ENCODE data around the gene KCNK17. TPM values are rescaled to one million over a fixed set of nuclear protein-coding genes. Genes with fewer than 3 reads are reported as not detected.

The KCNK17 gene
- polyA plus RNA-seq, 3 donors: not detected

DNA sequence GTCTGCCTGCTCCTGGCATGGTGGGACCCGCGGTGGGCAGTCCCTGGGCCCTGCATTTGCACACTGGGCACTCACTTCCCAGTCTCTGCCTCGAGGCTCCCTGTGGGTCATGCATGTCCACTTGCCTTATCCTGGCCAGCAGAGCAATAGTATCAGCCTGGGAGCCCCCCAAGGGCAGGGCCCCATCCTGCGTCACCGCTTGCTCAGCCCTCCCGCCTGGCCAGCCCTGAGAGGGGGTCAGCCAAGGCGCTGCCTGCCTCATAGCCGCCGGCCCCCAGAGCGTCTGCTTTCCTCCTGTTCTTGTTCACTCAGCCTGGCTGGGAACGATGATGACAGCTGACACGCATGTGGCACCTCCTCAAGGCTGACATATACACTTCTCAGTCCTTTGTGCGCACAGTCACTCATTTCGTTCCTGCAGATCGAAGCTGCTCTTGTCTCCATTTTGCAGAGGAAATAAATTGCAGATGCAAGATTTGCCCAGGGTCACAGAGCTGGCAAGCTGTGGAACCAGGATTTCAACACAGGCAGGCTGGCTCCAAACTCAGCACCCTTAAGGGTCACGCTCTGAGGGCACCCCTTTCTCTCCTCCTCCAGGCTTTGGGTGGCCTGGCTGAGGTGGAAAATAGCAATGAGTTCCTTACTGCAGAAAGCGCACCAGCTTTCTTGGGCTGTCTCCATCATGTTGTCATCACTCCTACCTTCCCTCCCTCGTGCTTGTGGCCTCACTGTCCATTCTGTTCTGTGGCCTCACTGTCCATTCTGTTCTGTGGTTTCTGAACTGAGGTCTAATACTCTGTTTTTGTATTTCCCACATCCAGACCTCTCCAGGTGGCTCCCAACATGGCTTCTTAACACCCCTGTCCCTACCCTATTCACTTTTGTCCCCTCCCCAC, 17.2 kb downstream of the KCNK17 start:
- TF ChIP-seq, protein P1, sequence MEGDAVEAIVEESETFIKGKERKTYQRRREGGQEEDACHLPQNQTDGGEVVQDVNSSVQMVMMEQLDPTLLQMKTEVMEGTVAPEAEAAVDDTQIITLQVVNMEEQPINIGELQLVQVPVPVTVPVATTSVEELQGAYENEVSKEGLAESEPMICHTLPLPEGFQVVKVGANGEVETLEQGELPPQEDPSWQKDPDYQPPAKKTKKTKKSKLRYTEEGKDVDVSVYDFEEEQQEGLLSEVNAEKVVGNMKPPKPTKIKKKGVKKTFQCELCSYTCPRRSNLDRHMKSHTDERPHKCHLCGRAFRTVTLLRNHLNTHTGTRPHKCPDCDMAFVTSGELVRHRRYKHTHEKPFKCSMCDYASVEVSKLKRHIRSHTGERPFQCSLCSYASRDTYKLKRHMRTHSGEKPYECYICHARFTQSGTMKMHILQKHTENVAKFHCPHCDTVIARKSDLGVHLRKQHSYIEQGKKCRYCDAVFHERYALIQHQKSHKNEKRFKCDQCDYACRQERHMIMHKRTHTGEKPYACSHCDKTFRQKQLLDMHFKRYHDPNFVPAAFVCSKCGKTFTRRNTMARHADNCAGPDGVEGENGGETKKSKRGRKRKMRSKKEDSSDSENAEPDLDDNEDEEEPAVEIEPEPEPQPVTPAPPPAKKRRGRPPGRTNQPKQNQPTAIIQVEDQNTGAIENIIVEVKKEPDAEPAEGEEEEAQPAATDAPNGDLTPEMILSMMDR (IDR thresholded peaks at IDR 0.05): no peak
- no peak overlapping the region for H2AFZ ChIP-seq (ENCODE audit: insufficient read depth, low read depth, low read length, poor library complexity, severe bottlenecking)
- H3K27ac ChIP-seq (ENCODE audit: low read depth in 1 of 2, low read length in 2 of 2): no peak overlapping the region
- H4K20me1 ChIP-seq (ENCODE audit: insufficient read depth, low read length): no peaks in the 10 kb centered on the region
- Mint-ChIP-seq H3K4me1 (peaks cover 21% of the 10 kb centered on the region), H3K27ac (peak overlapping the region in 1 of 7 donors; percentile 65), H3K36me3 (no peaks in the 10 kb centered on the region), H3K4me3 (no peak overlapping the region), H3K9me3 (peaks cover 0 to 2% (median 0%) of the 10 kb centered on the region in 7 donors), H3K27me3 (ENCODE audit: low read depth in 3 of 3) (peaks cover 1 to 13% (median 4%) of the 10 kb centered on the region in 3 donors)
- peaks cover 8% of the 10 kb centered on the region in 2 donors for H3K4me1 ChIP-seq (ENCODE audit: control insufficient read depth in 1 of 2, insufficient read depth in 2 of 2, low read length in 2 of 2)
- H3K9me3 ChIP-seq (replicated peaks in 1 of 2; ENCODE audit: control insufficient read depth in 1 of 2, insufficient read depth in 1 of 2, low read length in 2 of 2): no peaks in the 10 kb centered on the region
- DNase-seq: no peak
- H3K36me3 ChIP-seq (replicated peaks in 1 of 2; ENCODE audit: control insufficient read depth in 1 of 2, insufficient read depth in 2 of 2, low read length in 2 of 2): no peaks in the 10 kb centered on the region
- no peaks in the 10 kb centered on the region for H3K27me3 ChIP-seq (ENCODE audit: control insufficient read depth in 2 of 2, insufficient read depth in 2 of 2, low read length in 2 of 2)
- no peak overlapping the region for H3K4me2 ChIP-seq (replicated peaks; ENCODE audit: extremely low read depth, low read length, poor library complexity, severe bottlenecking)
- no peaks in the 10 kb centered on the region for H3K79me2 ChIP-seq (ENCODE audit: insufficient read depth, low read length)
- WGBS (ENCODE audit: insufficient coverage): 87% methylated on average over 15 of the region's 18 CpGs
- no peak overlapping the region for H3K4me3 ChIP-seq (replicated peaks in 1 of 3; ENCODE audit: low read depth in 2 of 3, low read length in 3 of 3)
- intact Hi-C loops (cut with micrococcal nuclease): no loop called here
- no peak overlapping the region for H3K9ac ChIP-seq (ENCODE audit: insufficient read depth, low read length, poor library complexity, severe bottlenecking)

DNA sequence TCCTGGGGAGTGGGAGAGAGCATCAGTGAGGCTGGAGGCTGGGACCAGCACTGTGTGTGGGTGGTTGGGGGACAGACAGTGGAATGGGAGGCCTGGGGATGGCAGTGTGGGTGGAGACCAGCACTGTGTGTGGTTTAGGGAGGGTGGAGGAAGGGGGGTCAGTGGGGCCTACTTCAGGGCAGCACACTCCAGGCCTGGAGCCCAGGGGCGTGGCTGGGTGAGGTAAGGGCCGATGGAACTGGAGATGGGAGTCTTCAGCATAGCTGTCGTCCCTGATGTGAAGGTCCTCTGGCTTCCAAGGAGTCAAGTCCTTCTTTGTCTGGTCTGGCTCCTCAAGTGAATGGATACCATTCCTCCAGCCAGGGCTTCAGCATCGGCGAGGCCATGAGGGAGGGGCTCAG, 18.6 kb downstream of the KCNK17 start:
- Histone ChIP-seq H3K27ac (ENCODE audit: low read depth in 1 of 2, low read length in 2 of 2) (no peak overlapping the region), H3K27me3 (ENCODE audit: control insufficient read depth in 2 of 2, insufficient read depth in 2 of 2, low read length in 2 of 2) (no peaks in the 10 kb centered on the region), H2AFZ (ENCODE audit: insufficient read depth, low read depth, low read length, poor library complexity, severe bottlenecking) (no peak overlapping the region), H3K4me2 (replicated peaks; ENCODE audit: extremely low read depth, low read length, poor library complexity, severe bottlenecking) (no peak overlapping the region), H3K9ac (ENCODE audit: insufficient read depth, low read length, poor library complexity, severe bottlenecking) (no peak overlapping the region), H3K79me2 (ENCODE audit: insufficient read depth, low read length) (no peaks in the 10 kb centered on the region), H3K4me1 (ENCODE audit: control insufficient read depth in 1 of 2, insufficient read depth in 2 of 2, low read length in 2 of 2) (peaks cover 8% of the 10 kb centered on the region in 2 donors), H4K20me1 (ENCODE audit: insufficient read depth, low read length) (no peaks in the 10 kb centered on the region), H3K36me3 (replicated peaks in 1 of 2; ENCODE audit: control insufficient read depth in 1 of 2, insufficient read depth in 2 of 2, low read length in 2 of 2) (no peaks in the 10 kb centered on the region), H3K9me3 (replicated peaks in 1 of 2; ENCODE audit: control insufficient read depth in 1 of 2, insufficient read depth in 1 of 2, low read length in 2 of 2) (no peaks in the 10 kb centered on the region), H3K4me3 (replicated peaks in 1 of 3; ENCODE audit: low read depth in 2 of 3, low read length in 3 of 3) (no peak overlapping the region)
- Mint-ChIP-seq H3K4me3 (no peak overlapping the region), H3K27me3 (ENCODE audit: low read depth in 3 of 3) (peaks cover 3 to 10% (median 9%) of the 10 kb centered on the region in 3 donors), H3K36me3 (no peaks in the 10 kb centered on the region), H3K4me1 (peaks cover 16% of the 10 kb centered on the region), H3K9me3 (peaks cover 0 to 2% (median 0%) of the 10 kb centered on the region in 7 donors), H3K27ac (peak overlapping the region in 2 of 7 donors; percentile 48 to 67)
- intact Hi-C loops (cut with micrococcal nuclease): no loop called here
- TF ChIP-seq, protein P1 (IDR thresholded peaks at IDR 0.05): no peak
- no peak for DNase-seq
- WGBS (ENCODE audit: insufficient coverage): 85% methylated on average over 2 of the region's 5 CpGs
